IMR-90 (cell line): Measurements from ENCODE around the gene XPC. TPM values are rescaled to one million over a fixed set of nuclear protein-coding genes. Genes with fewer than 3 reads are reported as not detected.
A peak's percentile ranks its signal among the peaks of the same experiment; 100 is the strongest.

ENCODE experiments used
- ATAC-seq: fragments of 200-7000 bp; cut with Tn5 transposase; 2 replicates; pipeline ENCODE4 v1.9.1; 2020; ENCODE audit warnings: low read depth, mild to moderate bottlenecking, moderate library complexity
- BruUV-seq: library from RNA; stranded (reverse); fragments of 400-500 nt; replicated peaks from 2 replicates; lab custom pipeline; 2021; lab: Mats Ljungman, UMichigan
- CTCF ChIA-PET: fragments of 300-600 bp; formaldehyde crosslinking; extraction: SDS; loops from one replicate; lab custom pipeline; 2021; ENCODE audit warnings: antibody characterized with exemption; lab: Yijun Ruan, JAX
- POLR2A ChIA-PET: fragments of 300-600 bp; sonication (Branson Sonifier 250); formaldehyde crosslinking; loops from one replicate; lab custom pipeline; 2022; ENCODE audit warnings: antibody characterized with exemption; ENCODE audit not compliant: unreplicated experiment; lab: Charles Lee
- DNase-seq: peaks from one replicate; pipeline ENCODE4 v3.0.0; 2013
- H2AFZ ChIP-seq: replicated peaks from 2 replicates; pipeline ENCODE3; 2013; ENCODE audit warnings: low read length, mild to moderate bottlenecking; ENCODE audit not compliant: poor library complexity
- H2AK5ac ChIP-seq: 2 replicates; pipeline ENCODE4 v1.6.1; 2013; ENCODE audit warnings: low read depth, low read length, inconsistent platforms
- H2AK9ac ChIP-seq: replicated peaks from 2 replicates; pipeline ENCODE3; 2013; ENCODE audit warnings: mild to moderate bottlenecking, low read depth, low read length, moderate library complexity; ENCODE audit not compliant: poor library complexity
- H2BK120ac ChIP-seq: 2 replicates; pipeline ENCODE4 v1.6.1; 2013; ENCODE audit warnings: low read depth, low read length, inconsistent platforms
- H2BK15ac ChIP-seq: 3 replicates; pipeline ENCODE4 v1.6.1; 2013; ENCODE audit warnings: low read depth, low read length, inconsistent platforms
- H2BK20ac ChIP-seq: 2 replicates; pipeline ENCODE4 v1.6.1; 2013; ENCODE audit warnings: low read depth, mild to moderate bottlenecking, inconsistent platforms, low read length, moderate library complexity
- H2BK5ac ChIP-seq: 2 replicates; pipeline ENCODE4 v1.6.1; 2013; ENCODE audit warnings: mild to moderate bottlenecking, low read depth, low read length, inconsistent platforms; ENCODE audit not compliant: poor library complexity, severe bottlenecking
- H3K14ac ChIP-seq: replicated peaks from 2 replicates; pipeline ENCODE4 v1.6.1; 2013; ENCODE audit warnings: low read depth, low read length, inconsistent platforms
- H3K18ac ChIP-seq: 2 replicates; pipeline ENCODE4 v1.6.1; 2013; ENCODE audit warnings: low read depth, low read length, control low read depth
- H3K23ac ChIP-seq: 2 replicates; pipeline ENCODE4 v1.6.1; 2013; ENCODE audit warnings: low read depth, low read length, inconsistent platforms
- H3K27ac ChIP-seq: 2 replicates; pipeline ENCODE4 v1.5.1; 2013; ENCODE audit warnings: mild to moderate bottlenecking, control low read depth, low read length; ENCODE audit not compliant: insufficient read depth
- H3K27me3 ChIP-seq: 2 replicates; pipeline ENCODE4 v1.6.1; 2013; ENCODE audit warnings: low read length; ENCODE audit not compliant: control insufficient read depth, insufficient read depth
- H3K36me3 ChIP-seq: 2 replicates; pipeline ENCODE4 v1.6.1; 2013; ENCODE audit warnings: low read length, mixed read lengths; ENCODE audit not compliant: control insufficient read depth, insufficient read depth
- H3K4ac ChIP-seq: 2 replicates; pipeline ENCODE4 v1.6.1; 2013; ENCODE audit warnings: low read depth, low read length, inconsistent platforms
- H3K4me1 ChIP-seq: 2 replicates; pipeline ENCODE4 v1.6.1; 2013; ENCODE audit warnings: low read length, mixed read lengths; ENCODE audit not compliant: control insufficient read depth, insufficient read depth
- H3K4me2 ChIP-seq: 2 replicates; pipeline ENCODE4 v1.6.1; 2013; ENCODE audit warnings: low read depth, mild to moderate bottlenecking, control low read depth, low read length, moderate library complexity
- H3K4me3 ChIP-seq: 2 replicates; pipeline ENCODE4 v1.5.1; 2013; ENCODE audit warnings: low read depth, mild to moderate bottlenecking, control low read depth, low read length, moderate library complexity; ENCODE audit not compliant: insufficient read depth
- H3K56ac ChIP-seq: 2 replicates; pipeline ENCODE4 v1.6.1; 2013; ENCODE audit warnings: low read length, inconsistent platforms; ENCODE audit not compliant: insufficient read depth; ENCODE audit errors: extremely low read depth
- H3K79me1 ChIP-seq, 2 experiments: 2 replicates each; pipeline ENCODE4 v1.6.1; 2013; ENCODE audit warnings: low read length in 2 of 2, inconsistent platforms in 1 of 2, low read depth in 1 of 2
- H3K9ac ChIP-seq: 2 replicates; pipeline ENCODE4 v1.6.1; 2013; ENCODE audit warnings: low read depth, low read length, control low read depth
- H3K9me1 ChIP-seq: 2 replicates; pipeline ENCODE4 v1.6.1; 2013; ENCODE audit warnings: low read length, inconsistent platforms; ENCODE audit not compliant: insufficient read depth
- H3K9me3 ChIP-seq: 2 replicates; pipeline ENCODE4 v1.6.1; 2013; ENCODE audit warnings: low read length; ENCODE audit not compliant: control insufficient read depth, insufficient read depth
- H4K20me1 ChIP-seq: 2 replicates; pipeline ENCODE4 v1.6.1; 2013; ENCODE audit warnings: low read length, inconsistent platforms; ENCODE audit not compliant: insufficient read depth
- H4K5ac ChIP-seq: 2 replicates; pipeline ENCODE4 v1.6.1; 2013; ENCODE audit warnings: mild to moderate bottlenecking, low read depth, low read length, control low read depth
- H4K8ac ChIP-seq, 2 experiments: 2 replicates each; pipeline ENCODE4 v1.6.1; 2013; ENCODE audit warnings: low read depth in 2 of 2, low read length in 2 of 2, control low read depth in 1 of 2, inconsistent platforms in 1 of 2
- H4K91ac ChIP-seq: 2 replicates; pipeline ENCODE4 v1.6.1; 2013; ENCODE audit warnings: low read depth, low read length, inconsistent platforms; ENCODE audit not compliant: insufficient read depth
- BHLHE40 ChIP-seq: fragments of 150-350 bp; IDR thresholded peaks from 2 replicates; pipeline ENCODE4 v1.6.1; 2016; ENCODE audit warnings: mild to moderate bottlenecking, low read depth, low read length
- CEBPB ChIP-seq: IDR thresholded peaks from 2 replicates; pipeline ENCODE4 v1.6.1; 2012; ENCODE audit warnings: low read depth, low read length, improper control_type of control experiment
- USF2 ChIP-seq: fragments of 150-350 bp; IDR thresholded peaks from 2 replicates; pipeline ENCODE4 v1.6.1; 2017; ENCODE audit warnings: mild to moderate bottlenecking, antibody characterized with exemption, low read length, low read depth
- WGBS, 2 experiments: methylation state at CpG; one replicate each; pipeline versions ENCODE4 v1.1.5 to v1.1.7; 2013; ENCODE audit warnings: missing lambda C conversion rate in 2 of 2; ENCODE audit not compliant: insufficient read length in 1 of 2; ENCODE audit errors: extremely low coverage in 2 of 2; 5-methylcytosine and 5-hydroxymethylcytosine counted together
- dilution Hi-C: fragments of 300-500 bp; cut with HindIII; formaldehyde crosslinking; loops from one replicate; pipeline ENCODE4 v1.14.3; 2018; ENCODE audit warnings: low sequenced_read_pairs; ENCODE audit not compliant: unreplicated experiment
- in situ Hi-C: fragments of 300-500 bp; cut with MboI; formaldehyde crosslinking; loops from 3 replicates; pipeline ENCODE4 v1.14.3; 2019; ENCODE audit warnings: low sequenced_read_pairs, inconsistent platforms, mixed read lengths
- intact Hi-C: fragments of 100-400 bp; cut with micrococcal nuclease; formaldehyde crosslinking; loops from 2 replicates; pipeline ENCODE4 v1.10.0; 2022
- polyA plus RNA-seq, 3 experiments: library from polyadenylated mRNA; depleted of rRNA; stranded (reverse); fragments of >200 nt; gene quantifications; 2 replicates each; pipeline ENCODE4 v1.2.3, GENCODE V29; 2012; ENCODE audit warnings: low replicate concordance in 1 of 3
- total RNA-seq: library from RNA; depleted of rRNA; stranded (reverse); fragments of >200 nt; gene quantifications from 2 replicates; pipeline ENCODE4 v1.2.3, GENCODE V29; 2012

The XPC gene
- total and polyA plus RNA-seq, 2 of the 4 experiments (the other 2 are of a cell fraction): 30.9 to 48.8 TPM

GRCh38 chr3:14175383-14176037 lies 2.9 kb downstream of the XPC start (continued):
- no peak for TF ChIP-seq USF2

- H3K27ac ChIP-seq: no peak overlapping the region
- H4K5ac ChIP-seq: no peak overlapping the region
- H4K20me1 ChIP-seq: peaks cover 7% of the 10 kb centered on the region; the same call in 1 of the 2 replicates
- WGBS, 2 experiments: no CpG with 5 or more reads among the region's 2 CpGs
- no peak overlapping the region for H3K18ac ChIP-seq
- ChIA-PET CTCF (no interaction called here), POLR2A (no interaction called here)
- no peak overlapping the region for H2BK120ac ChIP-seq
- no peak overlapping the region for H4K91ac ChIP-seq
- intact Hi-C loops: loop anchor here (5.0 kb wide), 1 partner anchor 517 kb away; no protein-coding TSS in a partner anchor
- no peak overlapping the region for H2AK9ac ChIP-seq
- H3K36me3 ChIP-seq: peaks cover 22% of the 10 kb centered on the region
- H3K23ac ChIP-seq: no peak overlapping the region
- H2AK5ac ChIP-seq: no peak overlapping the region
- no peak overlapping the region for H3K56ac ChIP-seq
- H3K27me3 ChIP-seq: no peaks in the 10 kb centered on the region
- H3K4ac ChIP-seq: no peak overlapping the region
- H3K4me3 ChIP-seq: no peak overlapping the region
- H2BK15ac ChIP-seq: no peak overlapping the region
- dilution Hi-C loops: no loop called here
- DNase-seq (peak; percentile 57), ATAC-seq (no peak)
- H2BK20ac ChIP-seq: no peak overlapping the region
- in situ Hi-C loops: no loop called here
- H3K4me2 ChIP-seq: no peak overlapping the region; the same call in 1 of the 2 replicates
- peak; percentile 71 for TF ChIP-seq CEBPB
- TF ChIP-seq BHLHE40: no peak
- no peak overlapping the region for H2AFZ ChIP-seq
- H4K8ac ChIP-seq: no peak overlapping the region
- H3K9me1 ChIP-seq: no peaks in the 10 kb centered on the region; the same call in 1 of the 2 replicates
- H3K9me3 ChIP-seq: no peaks in the 10 kb centered on the region
- no peak overlapping the region for H3K14ac ChIP-seq
- peaks cover 30 to 59% of the 10 kb centered on the region in 2 experiments for H3K79me1 ChIP-seq
- no peak overlapping the region for H2BK5ac ChIP-seq
- H3K4me1 ChIP-seq: peaks cover 9% of the 10 kb centered on the region
- H3K9ac ChIP-seq: no peak overlapping the region
- BruUV-seq: no TSS peak
Observed at GRCh38 chr3:14174483-14174882, 3.9 kb downstream of the XPC start.
